ENCODE measurements around the gene PRM2. TPM values are rescaled to one million over a fixed set of nuclear protein-coding genes. Genes with fewer than 3 reads are reported as not detected.

The PRM2 gene, protein sequence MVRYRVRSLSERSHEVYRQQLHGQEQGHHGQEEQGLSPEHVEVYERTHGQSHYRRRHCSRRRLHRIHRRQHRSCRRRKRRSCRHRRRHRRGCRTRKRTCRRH
- not detected in 2 replicates for total RNA-seq (2014; rRNA removed; shearing (Covaris generic))

DNA sequence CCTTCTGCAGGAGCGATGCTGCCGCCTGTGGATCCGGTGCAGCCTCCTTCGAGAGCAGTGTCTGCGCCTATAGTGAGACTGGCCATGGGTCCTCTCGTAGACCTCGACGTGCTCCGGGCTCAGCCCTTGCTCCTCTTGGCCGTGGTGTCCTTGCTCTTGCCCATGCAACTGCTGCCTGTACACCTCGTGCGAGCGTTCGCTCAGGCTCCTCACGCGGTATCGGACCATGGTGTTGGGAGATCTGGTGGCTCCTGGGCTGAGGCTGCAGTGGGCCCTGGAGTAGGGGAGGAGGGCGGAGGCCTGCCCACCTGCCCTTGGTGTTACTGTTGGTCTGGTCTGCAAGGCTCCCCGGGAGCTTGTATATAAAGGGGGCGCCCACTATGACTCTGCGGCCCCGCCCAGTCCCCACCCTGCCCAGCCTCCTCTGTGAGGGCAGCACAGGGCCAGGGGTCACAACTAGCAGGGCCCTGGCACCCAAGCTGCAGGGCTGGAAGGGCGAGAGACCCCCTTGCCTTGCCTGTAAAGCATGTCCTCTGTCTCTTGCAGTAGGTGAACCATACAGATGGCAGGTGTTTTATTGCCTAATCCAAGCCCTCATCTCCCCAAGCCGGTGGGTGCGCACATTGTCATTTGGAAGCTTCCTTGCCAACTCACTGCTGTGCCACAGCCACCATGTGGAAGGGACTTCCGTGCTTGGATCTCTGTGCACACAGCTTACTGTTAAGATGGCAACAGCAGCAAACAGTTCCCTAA is at the start of gene PRM2:
Gene PRM2, minus strand, starts transcription at position 338 of the 753 bp plus-strand sequence. Its CDS starts 110 bp downstream, at position 228.
- no peak within 1 kb of the TSS for H3K4me3 ChIP-seq (ENCODE audit: insufficient read depth, low read depth, low read length)
- H3K27me3 ChIP-seq (ENCODE audit: control insufficient read depth, insufficient read depth, low read length): no peaks in the 10 kb centered on the region
- H3K36me3 ChIP-seq (replicated peaks; ENCODE audit: control insufficient read depth, insufficient read depth, low read length): no peaks in the 10 kb centered on the region
- no peak for DNase-seq

DNA sequence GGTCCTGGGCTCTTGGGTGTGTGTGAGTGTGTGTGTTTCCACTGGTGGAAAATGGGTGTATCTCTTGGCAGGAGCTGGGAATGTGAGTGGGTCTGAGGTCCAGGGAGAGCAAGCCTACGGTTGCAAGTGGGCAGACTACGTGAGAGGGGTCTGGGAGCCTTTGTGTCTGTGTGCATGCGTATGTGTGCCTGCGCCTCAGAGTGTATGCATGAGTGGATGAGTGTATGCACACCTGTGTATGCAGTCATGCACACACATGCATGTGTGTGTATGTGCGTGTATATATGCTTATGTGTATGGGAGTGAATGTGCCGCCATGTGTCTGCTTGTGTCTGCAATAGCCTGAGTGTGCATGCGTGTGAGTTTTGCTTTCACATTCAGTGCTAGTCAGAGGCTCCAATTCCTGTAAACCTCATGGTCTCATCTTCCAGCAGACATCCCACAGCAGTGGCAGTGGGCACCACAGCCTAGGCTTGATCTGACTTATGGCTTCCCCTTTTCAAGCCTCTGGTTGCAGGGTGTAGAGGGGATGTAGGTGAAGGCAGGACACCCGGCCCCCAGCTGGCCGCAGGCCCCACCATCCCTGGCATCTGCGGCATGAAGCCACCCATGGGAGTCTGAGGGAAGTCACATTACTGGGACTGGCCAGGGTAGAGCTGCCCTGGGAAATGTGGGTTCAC is 49.3 kb upstream of the PRM2 start:
- no peak overlapping the region for H3K4me3 ChIP-seq (ENCODE audit: insufficient read depth, low read depth, low read length)
- no peaks in the 10 kb centered on the region for H3K27me3 ChIP-seq (ENCODE audit: control insufficient read depth, insufficient read depth, low read length)
- no peaks in the 10 kb centered on the region; the same call in 1 of the 2 replicates for H3K36me3 ChIP-seq (replicated peaks; ENCODE audit: control insufficient read depth, insufficient read depth, low read length)
- no peak for DNase-seq

DNA sequence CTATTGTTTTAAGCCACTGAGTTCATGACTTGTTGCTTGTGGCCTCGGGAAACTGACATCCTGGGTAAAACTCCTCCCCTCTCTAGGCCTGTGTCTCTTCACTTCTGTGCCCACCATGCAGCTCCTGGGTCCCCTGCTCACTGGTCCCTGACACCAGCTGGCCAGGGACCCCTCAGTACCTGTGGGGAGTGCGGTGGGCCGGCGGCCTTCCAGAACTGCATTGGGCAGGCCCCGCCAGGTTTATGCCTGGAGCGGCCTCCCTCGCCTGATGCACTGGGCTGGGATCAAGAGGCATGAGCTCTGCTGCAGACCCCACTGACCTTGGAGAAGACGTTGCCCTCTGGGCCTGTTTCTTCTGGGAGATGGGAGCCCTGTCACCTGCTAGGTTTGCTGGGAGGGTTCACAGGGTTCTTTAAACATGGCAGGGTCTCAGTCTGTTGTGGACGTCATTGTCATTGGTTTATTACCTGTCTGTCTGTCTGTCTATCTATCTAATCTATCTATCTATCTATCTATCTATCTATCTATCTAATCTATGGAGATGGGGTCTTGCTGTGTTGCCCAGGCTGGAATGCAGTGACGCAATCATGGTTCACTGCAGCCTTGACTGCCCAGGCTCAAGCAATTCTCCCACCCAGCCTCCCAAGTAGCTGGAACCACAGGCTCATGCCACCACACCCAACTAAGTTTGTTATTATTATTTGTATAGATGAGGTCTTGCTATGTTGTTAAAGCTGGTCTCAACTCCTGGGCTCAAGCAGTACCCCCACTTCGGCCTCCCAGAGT is 47.5 kb upstream of the PRM2 start:
- Histone ChIP-seq H3K36me3 (replicated peaks; ENCODE audit: control insufficient read depth, insufficient read depth, low read length) (no peaks in the 10 kb centered on the region; the same call in 1 of the 2 replicates), H3K27me3 (ENCODE audit: control insufficient read depth, insufficient read depth, low read length) (no peaks in the 10 kb centered on the region), H3K4me3 (ENCODE audit: insufficient read depth, low read depth, low read length) (no peak overlapping the region)
- no peak for DNase-seq

DNA sequence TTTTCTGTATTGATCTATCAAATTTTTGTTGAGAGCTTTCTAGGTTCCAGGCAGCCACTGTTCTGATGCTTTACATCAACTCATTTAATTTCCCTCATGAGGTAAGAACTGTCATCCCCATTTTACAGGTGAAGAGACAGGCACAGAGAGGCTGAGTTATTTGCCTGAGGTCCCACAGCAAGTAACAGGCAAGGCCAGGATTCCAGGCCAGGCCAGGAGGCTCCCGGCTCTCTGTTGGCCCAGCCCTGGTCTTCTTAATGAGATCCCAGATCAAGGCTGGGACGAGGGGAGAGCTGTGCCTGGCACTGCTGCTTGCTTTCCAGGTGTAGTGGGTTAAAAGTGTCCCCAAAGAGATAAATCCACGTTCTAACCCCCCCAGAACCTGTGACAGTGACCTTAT is 46.5 kb upstream of the PRM2 start:
- H3K4me3 ChIP-seq (ENCODE audit: insufficient read depth, low read depth, low read length): no peak overlapping the region
- no peaks in the 10 kb centered on the region; the same call in 1 of the 2 replicates for H3K36me3 ChIP-seq (replicated peaks; ENCODE audit: control insufficient read depth, insufficient read depth, low read length)
- DNase-seq: no peak
- no peaks in the 10 kb centered on the region for H3K27me3 ChIP-seq (ENCODE audit: control insufficient read depth, insufficient read depth, low read length)

DNA sequence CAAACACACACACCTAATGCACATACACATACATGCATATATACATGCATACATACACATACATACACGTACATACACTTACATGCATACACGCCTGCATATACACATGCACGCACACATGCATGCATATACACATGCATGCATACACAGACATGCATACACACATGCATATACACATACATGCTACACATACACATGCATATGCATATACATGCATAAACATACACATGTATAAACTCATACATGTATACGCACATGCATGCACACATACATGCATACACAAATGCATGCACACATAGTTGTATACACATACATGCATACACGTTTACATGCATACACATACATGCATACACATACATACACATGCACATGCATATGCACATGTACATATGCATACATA is 45.4 kb upstream of the PRM2 start:
- Histone ChIP-seq H3K36me3 (replicated peaks; ENCODE audit: control insufficient read depth, insufficient read depth, low read length) (no peaks in the 10 kb centered on the region), H3K27me3 (ENCODE audit: control insufficient read depth, insufficient read depth, low read length) (no peaks in the 10 kb centered on the region), H3K4me3 (ENCODE audit: insufficient read depth, low read depth, low read length) (no peak overlapping the region)
- no peak for DNase-seq

DNA sequence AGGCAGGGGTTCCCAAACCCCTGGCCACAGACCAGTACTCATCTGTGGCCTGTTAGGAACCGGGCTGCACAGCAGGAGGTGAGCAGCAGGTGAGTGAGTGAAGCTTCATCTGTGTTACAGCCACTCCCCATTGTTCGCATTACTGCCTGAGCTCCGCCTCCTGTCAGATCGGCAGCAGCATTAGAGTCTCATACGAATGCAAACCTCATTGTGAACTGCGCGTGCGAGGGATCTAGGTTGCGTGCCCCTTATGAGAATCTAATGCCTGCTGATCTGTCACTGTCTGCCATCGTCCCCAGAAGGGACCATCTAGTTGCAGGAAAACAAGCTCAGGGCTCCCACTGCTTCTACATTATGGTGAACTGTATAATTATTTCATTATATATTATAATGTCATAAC is 43.9 kb upstream of the PRM2 start:
- Histone ChIP-seq H3K4me3 (ENCODE audit: insufficient read depth, low read depth, low read length) (no peak overlapping the region), H3K36me3 (replicated peaks; ENCODE audit: control insufficient read depth, insufficient read depth, low read length) (no peaks in the 10 kb centered on the region), H3K27me3 (ENCODE audit: control insufficient read depth, insufficient read depth, low read length) (no peaks in the 10 kb centered on the region)
- no peak for DNase-seq

DNA sequence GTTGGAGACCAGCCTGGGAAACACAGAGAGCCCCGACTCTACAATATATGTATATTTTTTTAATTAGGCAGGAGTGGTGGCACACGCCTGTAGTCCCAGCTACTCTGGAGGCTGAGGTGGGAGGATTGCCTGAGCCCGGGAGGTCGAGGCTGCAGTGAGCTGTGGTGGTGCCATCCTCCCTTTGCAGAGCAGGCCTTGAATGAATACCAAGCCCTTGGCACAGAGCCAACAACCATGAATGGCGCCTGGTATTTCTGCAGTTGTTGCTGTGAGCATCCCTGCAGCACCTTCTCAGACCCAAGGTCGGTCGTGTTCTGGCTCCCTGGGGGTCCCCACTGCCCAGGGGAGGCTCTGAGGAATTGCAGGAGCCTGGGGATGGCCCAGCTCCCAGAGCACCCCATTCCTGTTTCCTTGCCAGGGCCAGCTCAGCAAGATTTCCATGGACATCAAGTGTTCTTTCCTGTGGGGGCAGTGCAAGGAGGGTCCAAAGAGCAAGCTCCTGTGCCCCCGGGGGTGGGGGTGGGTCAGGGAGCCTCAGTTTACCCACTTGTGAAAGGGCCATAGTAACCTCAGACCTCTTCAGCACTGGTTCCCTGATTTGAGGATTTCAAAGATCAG is 43.4 kb upstream of the PRM2 start:
- Histone ChIP-seq H3K4me3 (ENCODE audit: insufficient read depth, low read depth, low read length) (no peak overlapping the region), H3K36me3 (replicated peaks; ENCODE audit: control insufficient read depth, insufficient read depth, low read length) (no peaks in the 10 kb centered on the region)

DNA sequence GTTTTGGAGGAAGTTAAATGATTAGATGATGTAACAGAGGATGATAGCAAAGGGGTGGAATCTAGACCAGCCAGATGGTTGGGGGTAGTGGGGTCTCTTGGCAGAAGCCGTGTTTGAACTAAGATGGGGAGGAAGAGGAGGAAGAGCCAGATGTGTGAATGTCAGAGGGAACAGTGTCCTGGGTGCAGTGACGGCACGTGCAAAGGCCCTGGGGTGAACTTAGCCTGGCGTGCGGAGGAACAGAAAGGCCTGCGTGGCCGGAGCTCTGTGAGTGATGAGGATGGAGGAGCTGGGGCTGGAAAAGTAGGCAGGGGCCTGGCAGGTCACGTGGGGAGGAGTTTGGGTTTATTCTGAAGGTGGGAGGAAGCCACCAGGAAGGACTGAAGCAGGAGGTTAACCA is 42.5 kb upstream of the PRM2 start:
- H3K4me3 ChIP-seq (ENCODE audit: insufficient read depth, low read depth, low read length): no peak overlapping the region
- H3K27me3 ChIP-seq (ENCODE audit: control insufficient read depth, insufficient read depth, low read length): no peaks in the 10 kb centered on the region
- no peaks in the 10 kb centered on the region for H3K36me3 ChIP-seq (replicated peaks; ENCODE audit: control insufficient read depth, insufficient read depth, low read length)
- no peak for DNase-seq

More for the DNA sequence above, 43.4 kb upstream of the PRM2 start:
- DNase-seq: no peak
- no peaks in the 10 kb centered on the region for H3K27me3 ChIP-seq (ENCODE audit: control insufficient read depth, insufficient read depth, low read length)

DNA sequence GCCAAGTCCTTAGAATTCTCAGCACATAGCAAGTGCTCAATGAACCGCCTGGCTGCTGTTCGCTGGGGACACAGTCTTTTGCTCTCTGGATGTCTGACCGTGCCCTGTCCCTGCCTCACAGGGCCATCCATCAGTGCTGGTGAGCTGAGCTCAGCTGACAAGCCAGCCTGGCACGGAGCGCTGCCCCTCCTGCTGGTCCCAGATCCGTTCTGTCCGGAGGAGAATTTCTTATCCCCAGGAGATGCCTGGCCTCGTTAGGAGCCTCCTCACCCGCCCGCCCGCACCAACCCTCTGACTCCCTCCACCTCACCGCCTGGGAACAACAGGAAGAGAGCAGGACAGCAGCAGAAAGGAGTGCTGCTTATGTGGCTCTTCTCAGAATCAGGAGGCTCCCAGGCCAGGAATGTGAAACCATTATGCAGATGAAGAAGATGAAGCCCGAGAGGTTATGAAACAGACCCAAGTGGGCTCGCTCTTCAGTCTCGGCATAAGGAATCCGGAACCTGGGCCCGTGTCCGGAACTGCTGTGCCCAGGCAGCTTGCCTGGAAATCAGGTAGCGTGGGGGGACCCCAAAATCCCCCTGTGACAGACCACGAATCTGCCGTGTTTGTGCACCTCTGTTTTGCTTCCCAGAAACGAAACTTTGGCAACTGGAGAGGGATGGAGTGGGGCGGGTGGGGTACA is 40.2 kb upstream of the PRM2 start:
- H3K27me3 ChIP-seq (ENCODE audit: control insufficient read depth, insufficient read depth, low read length): no peaks in the 10 kb centered on the region
- H3K4me3 ChIP-seq (ENCODE audit: insufficient read depth, low read depth, low read length): peak overlapping the region; percentile 22; the same call in 1 of the 2 replicates
- H3K36me3 ChIP-seq (replicated peaks; ENCODE audit: control insufficient read depth, insufficient read depth, low read length): no peaks in the 10 kb centered on the region
- DNase-seq: peak; percentile 82

DNA sequence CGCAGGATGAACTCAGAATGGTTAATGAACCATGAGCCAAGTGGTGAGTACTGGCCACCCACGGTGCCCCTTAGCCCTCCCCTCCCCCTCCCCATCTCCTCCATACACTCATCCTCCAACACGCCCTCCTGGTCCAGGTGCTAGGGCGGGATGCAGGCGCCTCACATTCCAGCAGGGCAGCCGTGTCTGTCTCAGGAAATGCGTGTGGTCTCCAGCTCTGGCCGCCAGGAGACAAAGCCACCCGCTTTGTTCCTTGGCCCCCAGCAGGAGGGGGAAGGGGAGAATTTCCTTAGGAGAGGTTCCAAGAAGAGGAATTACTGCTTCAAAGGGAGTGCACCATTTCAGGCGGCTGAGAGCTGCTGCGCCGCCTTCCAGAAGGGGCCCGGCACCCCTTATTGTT is 39.2 kb upstream of the PRM2 start:
- peak; percentile 91 for DNase-seq
- no peaks in the 10 kb centered on the region for H3K36me3 ChIP-seq (replicated peaks; ENCODE audit: control insufficient read depth, insufficient read depth, low read length)
- H3K4me3 ChIP-seq (ENCODE audit: insufficient read depth, low read depth, low read length): no peak overlapping the region
- no peaks in the 10 kb centered on the region for H3K27me3 ChIP-seq (ENCODE audit: control insufficient read depth, insufficient read depth, low read length)

DNA sequence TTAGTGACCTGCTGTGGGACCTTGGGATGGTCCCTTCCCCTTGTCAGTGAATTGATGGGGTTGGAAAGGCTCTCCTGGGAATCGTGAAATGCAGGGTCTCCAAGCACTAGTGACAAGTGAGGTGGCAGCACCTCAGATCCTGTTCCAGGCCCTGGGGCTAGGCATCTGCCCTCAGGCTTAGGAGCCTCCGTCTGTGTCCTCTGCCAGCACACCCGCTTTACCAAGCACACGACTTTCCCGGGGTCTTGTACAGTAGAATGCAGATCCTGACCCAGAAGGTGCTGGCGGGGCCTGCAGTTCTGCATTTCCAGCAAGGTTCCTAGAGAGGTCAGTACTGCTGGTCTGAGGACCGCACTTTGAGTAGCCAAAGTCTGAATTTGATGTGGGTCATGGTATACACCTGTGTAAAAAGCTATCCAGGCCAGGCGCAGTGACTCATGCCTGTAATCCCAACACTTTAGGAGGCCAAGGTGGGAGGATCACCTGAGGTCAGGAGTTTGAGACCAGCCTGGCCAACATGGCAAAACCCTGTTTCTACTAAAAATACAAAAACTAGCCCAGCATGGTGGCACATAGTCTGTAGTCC is 38.1 kb upstream of the PRM2 start:
- Histone ChIP-seq H3K4me3 (ENCODE audit: insufficient read depth, low read depth, low read length) (no peak overlapping the region), H3K27me3 (ENCODE audit: control insufficient read depth, insufficient read depth, low read length) (no peaks in the 10 kb centered on the region), H3K36me3 (replicated peaks; ENCODE audit: control insufficient read depth, insufficient read depth, low read length) (no peaks in the 10 kb centered on the region)
- no peak for DNase-seq

DNA sequence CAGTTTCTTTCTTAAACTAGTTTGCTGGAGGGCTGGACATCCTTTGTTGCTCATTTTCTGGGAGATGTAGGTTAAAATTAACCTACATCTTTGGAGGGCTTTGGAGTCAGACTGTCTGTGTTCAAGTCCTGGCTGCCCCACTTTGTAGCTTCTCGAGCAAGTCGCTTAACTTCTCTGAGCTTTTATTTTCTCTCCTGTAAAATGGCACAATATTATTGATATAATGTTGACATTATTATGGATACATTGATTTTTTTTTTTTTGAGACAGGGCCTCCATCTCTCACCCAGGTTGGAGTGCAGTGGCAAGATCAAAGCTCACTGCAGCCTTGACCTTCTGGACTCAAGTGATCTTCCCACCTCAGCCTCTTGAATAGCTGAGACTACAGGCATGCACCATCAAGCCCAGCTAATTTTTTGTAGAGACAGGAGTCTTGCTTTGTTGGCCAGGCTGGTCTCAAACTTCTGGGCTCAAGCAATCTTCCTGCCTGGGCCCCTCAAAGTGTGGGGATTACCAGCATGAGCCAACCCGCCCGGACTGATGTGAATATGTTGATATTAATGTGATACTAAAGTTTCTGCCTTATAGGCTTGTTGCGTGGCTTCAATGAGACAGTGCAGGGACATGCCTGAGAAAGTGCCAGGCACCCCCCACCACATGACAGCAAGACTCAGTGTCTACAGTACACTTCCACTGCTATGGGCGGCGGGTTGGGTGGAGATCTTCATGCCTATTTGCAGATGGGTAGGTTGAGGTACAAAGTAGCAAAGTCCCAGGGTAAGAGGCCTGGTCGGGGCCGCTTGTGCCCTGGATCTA is 37.4 kb upstream of the PRM2 start:
- DNase-seq: no peak
- no peak overlapping the region for H3K4me3 ChIP-seq (ENCODE audit: insufficient read depth, low read depth, low read length)
- no peaks in the 10 kb centered on the region for H3K27me3 ChIP-seq (ENCODE audit: control insufficient read depth, insufficient read depth, low read length)
- H3K36me3 ChIP-seq (replicated peaks; ENCODE audit: control insufficient read depth, insufficient read depth, low read length): no peaks in the 10 kb centered on the region
